HG02852 (cell line): ENCODE measurements around the gene KRT7.

ENCODE experiments used
- ATAC-seq: cut with Tn5 transposase; IDR thresholded peaks from one replicate; pipeline ENCODE4 v1.9.1; 2021; ENCODE audit warnings: mild to moderate bottlenecking, moderate library complexity; ENCODE audit not compliant: unreplicated experiment

Gene KRT7

DNA sequence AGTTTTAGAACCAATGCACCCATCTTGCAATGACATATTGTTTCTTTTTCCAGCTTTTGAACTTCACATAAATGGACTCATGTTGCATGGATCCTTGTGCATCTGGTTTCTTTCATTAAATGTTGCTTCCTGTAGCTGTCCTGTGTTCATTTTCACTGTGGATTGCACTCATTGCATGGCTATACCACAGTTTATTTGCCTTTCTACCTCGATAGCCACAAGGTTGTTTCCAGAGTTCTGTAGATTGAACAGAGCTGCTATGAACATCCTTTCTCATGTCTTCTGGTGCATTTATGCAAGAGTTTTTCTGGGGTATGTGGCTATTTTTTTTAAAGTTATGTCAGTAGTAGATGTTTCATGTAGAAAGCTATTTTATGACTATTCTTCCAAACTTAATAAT is 61.8 kb downstream of the KRT7 start:
- ATAC-seq: no peak

DNA sequence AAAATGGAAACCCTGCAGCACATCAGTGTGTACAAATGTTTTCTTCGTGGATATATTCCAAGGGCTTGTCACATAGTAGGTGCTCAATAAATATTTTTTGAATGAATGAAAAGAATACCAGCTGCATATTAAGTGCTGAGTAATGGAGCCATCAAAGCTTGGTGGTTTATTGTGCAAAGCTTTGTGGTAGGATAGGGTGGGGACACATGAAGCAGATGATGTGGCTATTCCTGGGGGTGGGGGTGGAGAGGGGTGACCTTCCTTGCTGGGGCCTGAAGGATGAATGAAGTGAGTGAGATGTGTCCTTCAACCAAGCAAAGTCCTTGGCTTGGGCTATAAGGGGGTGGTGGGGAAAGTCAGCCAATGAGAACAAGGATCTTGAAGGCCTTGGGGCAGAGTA is 62.6 kb downstream of the KRT7 start:
- ATAC-seq: no peak

DNA sequence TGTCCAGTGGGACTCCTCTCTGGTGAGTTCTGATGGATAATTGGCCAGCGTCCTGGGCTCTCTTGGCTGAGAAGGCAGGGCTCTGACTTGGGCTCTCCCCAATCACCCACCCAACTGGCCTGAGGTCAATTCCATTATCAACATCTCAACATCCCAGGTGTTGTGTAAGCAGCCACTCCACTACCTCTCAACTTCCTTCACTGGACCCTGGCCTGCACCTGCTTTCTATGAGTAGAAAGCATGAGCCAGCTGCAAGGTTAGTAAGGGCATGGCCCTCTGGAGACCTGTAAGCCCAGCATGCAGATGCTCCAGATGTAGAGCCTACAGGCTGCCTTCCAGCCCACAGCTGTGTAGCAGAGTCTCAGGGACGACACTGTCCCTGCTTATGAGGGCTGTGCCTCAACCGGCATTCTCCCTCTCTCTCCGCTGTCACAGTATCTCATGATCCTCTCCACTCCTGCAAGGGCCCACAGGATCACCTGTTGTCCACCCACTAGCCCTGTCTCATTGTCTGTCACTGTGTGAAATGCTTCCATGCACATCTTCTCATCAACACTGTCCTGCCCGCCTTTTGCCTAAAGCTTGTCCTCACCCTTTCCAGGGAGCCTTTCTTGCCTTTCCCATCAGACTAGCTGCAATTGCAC is 63.7 kb downstream of the KRT7 start:
- ATAC-seq: no peak
